ENCODE data around the gene NME7.

The NME7 gene

GRCh38 chr1:169100208-169100607, 267.4 kb downstream of the NME7 start:
- no peak overlapping the region for H3K4me2 ChIP-seq

GRCh38 chr1:169099561-169099960, 268.0 kb downstream of the NME7 start:
- Histone ChIP-seq H4K20me1 (no peaks in the 10 kb centered on the region), H3K27ac (no peak overlapping the region), H3K9me3 (no peaks in the 10 kb centered on the region), H3K4me3 (no peak overlapping the region), H3K4me2 (no peak overlapping the region), H3K9ac (no peak overlapping the region), H3K4me1 (no peaks in the 10 kb centered on the region), H3K36me3 (no peaks in the 10 kb centered on the region), H3K27me3 (no peaks in the 10 kb centered on the region)
- no peak for TF ChIP-seq Cebpa-rat (IDR thresholded peaks at IDR 0.05)

More at GRCh38 chr1:169100208-169100607, 267.4 kb downstream of the NME7 start:
- H3K4me3 ChIP-seq: no peak overlapping the region
- TF ChIP-seq Cebpa-rat (IDR thresholded peaks at IDR 0.05): no peak
- peaks cover 3% of the 10 kb centered on the region; the same call in 1 of the 2 replicates for H3K4me1 ChIP-seq
- H3K27ac ChIP-seq: no peak overlapping the region
- H3K9me3 ChIP-seq: no peaks in the 10 kb centered on the region
- H3K36me3 ChIP-seq: no peaks in the 10 kb centered on the region
- peaks cover 1% of the 10 kb centered on the region for H3K27me3 ChIP-seq
- H3K9ac ChIP-seq: no peak overlapping the region
- H4K20me1 ChIP-seq: no peaks in the 10 kb centered on the region

- no peaks in the 10 kb centered on the region for H3K9me3 ChIP-seq
- no peak overlapping the region for H3K4me3 ChIP-seq
- no peaks in the 10 kb centered on the region for H3K36me3 ChIP-seq
- no peaks in the 10 kb centered on the region for H3K4me1 ChIP-seq
- no peak overlapping the region for H3K9ac ChIP-seq
- H3K27me3 ChIP-seq: no peaks in the 10 kb centered on the region
- no peak overlapping the region for H3K27ac ChIP-seq
- H3K4me2 ChIP-seq: no peak overlapping the region
- TF ChIP-seq Cebpa-rat (IDR thresholded peaks at IDR 0.05): no peak
- H4K20me1 ChIP-seq: no peaks in the 10 kb centered on the region
Measured at GRCh38 chr1:169098380-169098779, 269.2 kb downstream of the NME7 start.

GRCh38 chr1:169094897-169095569, 272.6 kb downstream of the NME7 start:
- Histone ChIP-seq H3K27me3 (no peaks in the 10 kb centered on the region), H3K9me3 (no peaks in the 10 kb centered on the region), H3K4me3 (no peak overlapping the region), H3K4me1 (no peaks in the 10 kb centered on the region), H3K9ac (no peak overlapping the region), H3K36me3 (no peaks in the 10 kb centered on the region), H3K27ac (no peak overlapping the region), H3K4me2 (no peak overlapping the region), H4K20me1 (no peaks in the 10 kb centered on the region)
- TF ChIP-seq Cebpa-rat (IDR thresholded peaks at IDR 0.05): no peak

- H3K4me3 ChIP-seq: no peak overlapping the region
- H3K4me2 ChIP-seq: no peak overlapping the region
- H3K9me3 ChIP-seq: no peaks in the 10 kb centered on the region
- H4K20me1 ChIP-seq: no peaks in the 10 kb centered on the region
- no peaks in the 10 kb centered on the region for H3K27me3 ChIP-seq
- H3K36me3 ChIP-seq: no peaks in the 10 kb centered on the region
- H3K27ac ChIP-seq: no peak overlapping the region
- H3K4me1 ChIP-seq: no peaks in the 10 kb centered on the region
- no peak overlapping the region for H3K9ac ChIP-seq
- no peak for TF ChIP-seq Cebpa-rat (IDR thresholded peaks at IDR 0.05)
Measured at GRCh38 chr1:169092399-169092798, 275.2 kb downstream of the NME7 start.

GRCh38 chr1:169091480-169091941, 276.1 kb downstream of the NME7 start:
- no peak overlapping the region for H3K9ac ChIP-seq
- no peaks in the 10 kb centered on the region for H3K9me3 ChIP-seq
- H3K4me3 ChIP-seq: no peak overlapping the region
- no peak overlapping the region for H3K27ac ChIP-seq
- no peaks in the 10 kb centered on the region for H3K27me3 ChIP-seq
- peaks cover 7% of the 10 kb centered on the region for H3K4me1 ChIP-seq
- no peak overlapping the region for H3K4me2 ChIP-seq
- H3K36me3 ChIP-seq: no peaks in the 10 kb centered on the region
- no peaks in the 10 kb centered on the region for H4K20me1 ChIP-seq
- TF ChIP-seq Cebpa-rat (IDR thresholded peaks at IDR 0.05): no peak

GRCh38 chr1:169090900-169091311, 276.7 kb downstream of the NME7 start:
- H3K9ac ChIP-seq: no peak overlapping the region
- no peak overlapping the region for H3K27ac ChIP-seq
- H4K20me1 ChIP-seq: no peaks in the 10 kb centered on the region
- no peaks in the 10 kb centered on the region for H3K9me3 ChIP-seq
- no peak for TF ChIP-seq Cebpa-rat (IDR thresholded peaks at IDR 0.05)
- H3K27me3 ChIP-seq: no peaks in the 10 kb centered on the region
- no peak overlapping the region for H3K4me3 ChIP-seq
- no peak overlapping the region for H3K4me2 ChIP-seq
- peaks cover 7% of the 10 kb centered on the region for H3K4me1 ChIP-seq
- no peaks in the 10 kb centered on the region for H3K36me3 ChIP-seq

- H3K9me3 ChIP-seq: no peaks in the 10 kb centered on the region
- no peaks in the 10 kb centered on the region for H4K20me1 ChIP-seq
- peaks cover 7% of the 10 kb centered on the region for H3K4me1 ChIP-seq
- no peak overlapping the region for H3K4me3 ChIP-seq
- TF ChIP-seq Cebpa-rat (IDR thresholded peaks at IDR 0.05): no peak
- no peak overlapping the region for H3K9ac ChIP-seq
- H3K27me3 ChIP-seq: no peaks in the 10 kb centered on the region
- H3K27ac ChIP-seq: no peak overlapping the region
- no peak overlapping the region for H3K4me2 ChIP-seq
- no peaks in the 10 kb centered on the region for H3K36me3 ChIP-seq
Measured at GRCh38 chr1:169090308-169090899, 277.2 kb downstream of the NME7 start.

GRCh38 chr1:169089776-169090175, 277.8 kb downstream of the NME7 start:
- Histone ChIP-seq H3K4me3 (no peak overlapping the region), H3K4me2 (no peak overlapping the region), H3K27ac (no peak overlapping the region), H3K9me3 (no peaks in the 10 kb centered on the region), H3K4me1 (peaks cover 7% of the 10 kb centered on the region), H3K36me3 (no peaks in the 10 kb centered on the region), H4K20me1 (no peaks in the 10 kb centered on the region), H3K9ac (no peak overlapping the region), H3K27me3 (no peaks in the 10 kb centered on the region)
- no peak for TF ChIP-seq Cebpa-rat (IDR thresholded peaks at IDR 0.05)

GRCh38 chr1:169087876-169088275, 279.7 kb downstream of the NME7 start:
- Histone ChIP-seq H3K9me3 (no peaks in the 10 kb centered on the region), H3K4me2 (no peak overlapping the region), H3K9ac (no peak overlapping the region)

More at GRCh38 chr1:169087876-169088275, 279.7 kb downstream of the NME7 start:
- Histone ChIP-seq H3K36me3 (no peaks in the 10 kb centered on the region), H3K4me3 (no peak overlapping the region), H4K20me1 (no peaks in the 10 kb centered on the region), H3K4me1 (peaks cover 7% of the 10 kb centered on the region), H3K27me3 (no peaks in the 10 kb centered on the region), H3K27ac (no peak overlapping the region)
- TF ChIP-seq Cebpa-rat (IDR thresholded peaks at IDR 0.05): no peak

Data from BLaER1 (cell line).